G401 (cell line): ENCODE data around the gene USP32. TPM values are rescaled to one million over a fixed set of nuclear protein-coding genes. Genes with fewer than 3 reads are reported as not detected.
A peak's percentile ranks its signal among the peaks of the same experiment; 100 is the strongest.
"Not testable (repeated sequence)": the region's sequence is repeated elsewhere in the genome, so short reads cannot be mapped to it uniquely, and the experiment has no call there.

Experiments
- DNase-seq: peaks from one replicate; pipeline ENCODE4 v3.0.0-alpha.2; 2015; ENCODE audit warnings: low spot score
- in situ Hi-C: cut with HindIII; loops from 2 replicates; pipeline ENCODE4 v1.10.0; 2016; ENCODE audit warnings: low sequenced_read_pairs, mixed read lengths
- total RNA-seq: library from RNA; depleted of rRNA; stranded (reverse); fragments of >200 nt; shearing (Covaris generic); gene quantifications from 2 replicates; pipeline ENCODE4 v1.2.3, GENCODE V29; 2014; rRNA removed

USP32 gene
- 42.4 and 43.7 TPM in 2 replicates for total RNA-seq

- peak; percentile 96 for DNase-seq
- in situ Hi-C loops = no loop called here
Measured at GRCh38 chr17:60392042-60392844, at the start of gene USP32. TSS of gene USP32 (minus strand) at chr17:60392133. CDS start at chr17:60391939, 194 bp downstream.

GRCh38 chr17:60439501-60439900 lies 47.6 kb upstream of the USP32 start:
- DNase-seq = no peak
- in situ Hi-C loops = no loop called here

- in situ Hi-C loops = no loop called here
- DNase-seq = no peak
Measured at GRCh38 chr17:60436676-60437075, 44.7 kb upstream of the USP32 start.

- in situ Hi-C loops = no loop called here
- peak; percentile 92 for DNase-seq
Measured at GRCh38 chr17:60435244-60436167, 43.6 kb upstream of the USP32 start.

GRCh38 chr17:60433021-60433997 lies 41.4 kb upstream of the USP32 start:
- DNase-seq, in situ Hi-C loops: not testable (repeated sequence)

GRCh38 chr17:60430561-60430960 lies 38.6 kb upstream of the USP32 start:
- in situ Hi-C loops, DNase-seq: not testable (repeated sequence)

- DNase-seq, in situ Hi-C loops: not testable (repeated sequence)
Measured at GRCh38 chr17:60428491-60428890, 36.6 kb upstream of the USP32 start.

GRCh38 chr17:60426596-60426995 lies 34.7 kb upstream of the USP32 start:
- no peak for DNase-seq
- in situ Hi-C loops = no loop called here

- in situ Hi-C loops = no loop called here
- no peak for DNase-seq
Measured at GRCh38 chr17:60425626-60426025, 33.7 kb upstream of the USP32 start.

GRCh38 chr17:60423865-60424264 lies 31.9 kb upstream of the USP32 start:
- no peak for DNase-seq
- in situ Hi-C loops = no loop called here

- in situ Hi-C loops = no loop called here
Measured at GRCh38 chr17:60422162-60422665, 30.3 kb upstream of the USP32 start, which contains the start of gene CHCT1. TSS of gene CHCT1 (plus strand) at chr17:60422489. CDS start at chr17:60422593, 104 bp downstream.

GRCh38 chr17:60421273-60422161 lies 29.6 kb upstream of the USP32 start:
- in situ Hi-C loops = no loop called here
- DNase-seq = peak; percentile 47

More at GRCh38 chr17:60422162-60422665, 30.3 kb upstream of the USP32 start, which contains the start of gene CHCT1:
- no peak for DNase-seq

- in situ Hi-C loops, DNase-seq: not testable (repeated sequence)
Measured at GRCh38 chr17:60419875-60420274, 27.9 kb upstream of the USP32 start.

- in situ Hi-C loops, DNase-seq: not testable (repeated sequence)
Measured at GRCh38 chr17:60419003-60419402, 27.1 kb upstream of the USP32 start.

GRCh38 chr17:60416368-60416925 lies 24.5 kb upstream of the USP32 start:
- DNase-seq = no peak
- in situ Hi-C loops = no loop called here

GRCh38 chr17:60415146-60415545 lies 23.2 kb upstream of the USP32 start:
- no peak for DNase-seq
- in situ Hi-C loops = no loop called here

- in situ Hi-C loops = no loop called here
Measured at GRCh38 chr17:60412701-60413100, 20.8 kb upstream of the USP32 start.

More at GRCh38 chr17:60412701-60413100, 20.8 kb upstream of the USP32 start:
- DNase-seq = no peak
